D721Med (cell line): Measurements from ENCODE around the gene FXYD5.

ENCODE experiments used
- DNase-seq: peaks from one replicate; pipeline ENCODE4 v3.0.0; 2011; ENCODE audit warnings: low spot score; ENCODE audit not compliant: insufficient read length
- FAIRE-seq: peaks from 2 replicates; lab custom pipeline; 2011; peaks lifted over from hg19 to GRCh38; lab: Jason Lieb, UNC
- CTCF ChIP-seq: IDR thresholded peaks from 2 replicates; pipeline ENCODE4 v1.5.1; 2012; ENCODE audit warnings: mild to moderate bottlenecking, control low read depth; ENCODE audit not compliant: insufficient read depth; ENCODE audit errors: missing control alignments

FXYD5 gene

GRCh38 chr19:35216833-35217648 is 62.5 kb downstream of the FXYD5 start:
- FAIRE-seq, result no peak
- TF ChIP-seq CTCF, result no peak

GRCh38 chr19:35217649-35217990 is 63.1 kb downstream of the FXYD5 start:
- no peak for TF ChIP-seq CTCF
- no peak for FAIRE-seq
- no peak for DNase-seq

More at GRCh38 chr19:35216833-35217648, 62.5 kb downstream of the FXYD5 start:
- no peak for DNase-seq

GRCh38 chr19:35219008-35219407 is 64.5 kb downstream of the FXYD5 start:
- TF ChIP-seq CTCF, result no peak
- DNase-seq (no peak), FAIRE-seq (no peak)
